NB4 (cell line): ENCODE data around the gene MLN.

ENCODE experiments used
- CTCF ChIP-seq: IDR thresholded peaks from one replicate; pipeline ENCODE4 v1.5.1; 2012; ENCODE audit warnings: low read depth, low read length
- MYC ChIP-seq: IDR thresholded peaks from 2 replicates; pipeline ENCODE4 v1.6.1; 2011; ENCODE audit warnings: low read depth, low read length
- POLR2A ChIP-seq: IDR thresholded peaks from 2 replicates; pipeline ENCODE4 v1.6.1; 2011; ENCODE audit warnings: mild to moderate bottlenecking; ENCODE audit not compliant: insufficient read length; ENCODE audit errors: extremely low read depth
- TF ChIP-seq, protein P1 (sequence below): IDR thresholded peaks from 2 replicates; pipeline ENCODE4 v1.6.1; 2011; ENCODE audit warnings: low read depth, low read length

GRCh38 chr6:33757113-33757512 is 46.7 kb downstream of the MLN start:
- no peak for TF ChIP-seq CTCF
- TF ChIP-seq POLR2A = no peak
- TF ChIP-seq, protein P1, sequence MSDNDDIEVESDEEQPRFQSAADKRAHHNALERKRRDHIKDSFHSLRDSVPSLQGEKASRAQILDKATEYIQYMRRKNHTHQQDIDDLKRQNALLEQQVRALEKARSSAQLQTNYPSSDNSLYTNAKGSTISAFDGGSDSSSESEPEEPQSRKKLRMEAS = no peak
- no peak for TF ChIP-seq MYC
